8988T (cell line): Measurements from ENCODE around the gene ETV3.
"Not testable (repeated sequence)": the region's sequence is repeated elsewhere in the genome, so short reads cannot be mapped to it uniquely, and the experiment has no call there.

Experiments
- DNase-seq: peaks from one replicate; pipeline ENCODE4 v3.0.0; 2011

Gene ETV3

GRCh38 chr1:157138220-157139051 lies at the start of gene ETV3:
ETV3 (minus strand) TSS chr1:157138395; CDS start chr1:157136352, 2,043 bp downstream.
- DNase-seq, result peak; percentile 66

DNA sequence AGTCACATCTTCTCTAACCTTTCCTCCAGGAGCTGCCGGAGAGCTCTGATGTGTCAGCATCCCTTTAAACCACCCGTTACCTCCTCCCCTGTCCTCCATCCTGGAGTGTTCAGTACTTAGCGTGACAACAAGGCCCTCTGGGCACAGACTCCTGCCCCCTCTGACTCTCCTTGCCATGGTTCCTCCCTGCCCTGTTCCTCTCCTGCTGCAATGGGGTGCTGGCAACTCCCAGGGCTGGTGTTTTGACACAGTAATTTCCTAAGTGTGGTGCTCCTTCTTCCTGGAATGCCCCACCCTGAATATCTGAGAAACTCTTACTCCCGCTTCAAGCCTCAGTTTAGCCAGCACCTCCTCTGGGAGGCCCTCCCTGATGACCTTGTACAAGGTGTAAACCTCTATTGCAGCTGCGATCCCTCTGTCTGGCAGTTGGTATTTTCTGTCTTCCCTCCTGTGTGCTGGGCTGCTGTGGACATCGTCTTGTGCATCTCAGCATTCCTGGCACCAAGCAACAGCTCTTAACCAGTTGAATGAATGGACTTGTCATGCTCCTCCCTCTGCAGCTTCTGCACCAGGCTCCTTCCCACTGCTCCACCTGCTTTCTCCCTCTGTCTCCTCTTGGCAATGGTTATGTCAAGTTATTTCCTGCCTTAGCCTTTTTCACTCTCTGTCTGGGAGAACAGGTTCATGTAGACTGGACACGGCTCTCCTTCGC lies 48.2 kb upstream of the ETV3 start:
- DNase-seq, result no peak

GRCh38 chr1:157183870-157184269 lies 45.7 kb upstream of the ETV3 start:
- no peak for DNase-seq

- DNase-seq, result not testable (repeated sequence)
These were observed 44.2 kb upstream of the ETV3 start for GRCh38 chr1:157182371-157182770.

DNA sequence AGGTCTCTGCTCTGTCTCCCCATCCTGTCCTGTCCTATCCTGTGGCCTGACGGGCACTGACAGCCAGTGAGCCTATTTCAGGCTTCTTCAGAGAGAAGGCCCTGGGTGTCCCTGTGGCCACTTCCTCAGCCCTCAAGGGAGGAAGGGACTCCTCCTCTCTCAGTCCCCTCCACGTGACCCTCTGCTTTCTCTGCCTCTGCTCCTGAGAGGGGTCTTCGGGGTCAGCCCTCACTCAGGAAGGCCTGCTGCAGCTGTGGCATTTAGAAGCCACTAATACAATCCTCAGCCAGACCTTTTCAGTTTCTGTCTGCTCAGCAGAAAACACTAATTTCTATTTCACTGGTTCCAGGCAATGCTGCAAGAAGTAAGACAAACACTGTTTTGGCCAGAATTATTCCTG lies 43.6 kb upstream of the ETV3 start:
- no peak for DNase-seq

DNA sequence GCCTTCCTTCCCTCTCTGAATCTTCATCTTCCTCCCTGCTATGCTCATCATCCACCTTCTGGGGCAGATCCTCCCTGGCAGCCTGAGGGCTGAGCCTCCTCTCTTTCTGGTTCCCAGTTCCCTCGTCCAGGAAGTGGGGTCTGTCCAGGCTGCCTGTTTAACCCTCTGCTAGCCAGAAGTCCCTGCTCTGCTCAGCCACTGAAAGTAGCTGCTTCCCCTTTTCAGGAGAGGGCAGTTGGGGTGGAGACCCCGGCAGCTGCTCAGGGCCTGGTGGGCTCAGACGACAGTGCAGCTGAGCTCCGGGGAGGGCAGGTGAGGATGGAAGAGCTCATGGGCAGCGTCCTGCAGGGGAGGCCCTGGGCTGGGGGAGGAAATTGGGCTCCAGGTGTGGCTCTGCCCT lies 43.1 kb upstream of the ETV3 start:
- DNase-seq, result no peak

DNA sequence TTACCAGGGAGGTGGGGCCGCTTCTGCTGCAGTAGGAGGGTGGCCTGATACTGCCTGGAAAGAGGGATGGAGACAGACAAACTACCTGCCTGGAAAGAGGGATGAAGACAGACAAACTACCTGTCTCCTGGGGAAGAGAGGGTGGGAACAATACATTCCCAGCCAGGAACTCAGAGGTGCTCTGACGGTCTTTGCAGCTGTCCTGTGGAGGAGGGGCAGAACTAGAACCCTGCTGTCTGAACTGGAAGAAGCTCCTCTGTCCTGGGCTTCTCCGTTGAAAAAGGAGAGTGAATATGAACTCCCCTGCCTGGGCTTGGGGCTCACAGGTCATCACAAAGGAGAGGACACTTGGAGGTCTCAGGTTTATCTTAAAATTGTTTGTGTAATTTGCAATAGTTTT lies 40.3 kb upstream of the ETV3 start:
- no peak for DNase-seq

GRCh38 chr1:157177733-157178394 lies 39.7 kb upstream of the ETV3 start:
- no peak for DNase-seq

DNA sequence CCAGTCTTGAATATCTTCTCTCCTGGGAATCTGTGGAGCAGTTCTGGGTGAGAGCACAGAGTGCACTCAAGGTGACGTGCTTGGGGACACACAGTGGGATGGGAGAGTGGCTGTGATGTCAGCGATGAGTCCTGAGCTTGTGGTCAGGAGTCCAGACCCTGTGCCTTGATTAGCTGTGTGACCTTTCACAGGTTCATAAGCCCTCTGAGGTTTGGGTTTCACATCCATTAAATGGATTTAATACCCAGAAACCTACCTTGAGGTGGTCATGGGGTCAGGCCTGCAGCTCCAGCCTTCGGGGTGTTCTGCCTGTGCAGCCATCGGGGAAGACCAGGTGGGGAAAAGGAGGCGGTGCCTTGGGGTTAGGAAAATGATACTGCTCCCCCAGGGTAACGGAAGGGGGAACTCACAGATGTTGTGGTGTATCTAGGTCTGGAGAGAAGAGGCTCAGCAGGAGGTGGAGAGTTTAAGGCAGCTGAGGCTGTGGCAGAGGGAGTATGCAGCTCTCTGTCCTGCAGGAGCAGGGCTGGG lies 38.5 kb upstream of the ETV3 start:
- no peak for DNase-seq

DNA sequence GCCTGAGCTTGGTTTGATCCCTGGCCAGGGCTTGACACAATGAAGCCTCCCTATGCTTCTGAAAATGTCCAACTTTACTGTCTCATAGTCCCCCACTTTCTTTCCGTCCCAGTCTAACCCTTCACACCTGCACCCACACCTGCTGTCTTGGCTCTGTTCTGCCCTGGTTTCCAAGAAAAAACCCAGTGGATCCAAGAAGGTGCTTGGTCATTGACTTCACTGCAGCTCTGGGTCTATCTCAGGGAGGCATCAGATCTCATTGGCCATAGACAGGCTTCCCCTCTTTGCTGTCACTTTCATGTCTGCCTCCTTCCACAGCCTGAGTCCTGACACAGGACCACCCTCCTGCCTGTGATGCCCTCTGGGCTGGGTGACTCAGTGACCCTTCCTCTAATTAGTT lies 37.8 kb upstream of the ETV3 start:
- DNase-seq, result no peak

DNA sequence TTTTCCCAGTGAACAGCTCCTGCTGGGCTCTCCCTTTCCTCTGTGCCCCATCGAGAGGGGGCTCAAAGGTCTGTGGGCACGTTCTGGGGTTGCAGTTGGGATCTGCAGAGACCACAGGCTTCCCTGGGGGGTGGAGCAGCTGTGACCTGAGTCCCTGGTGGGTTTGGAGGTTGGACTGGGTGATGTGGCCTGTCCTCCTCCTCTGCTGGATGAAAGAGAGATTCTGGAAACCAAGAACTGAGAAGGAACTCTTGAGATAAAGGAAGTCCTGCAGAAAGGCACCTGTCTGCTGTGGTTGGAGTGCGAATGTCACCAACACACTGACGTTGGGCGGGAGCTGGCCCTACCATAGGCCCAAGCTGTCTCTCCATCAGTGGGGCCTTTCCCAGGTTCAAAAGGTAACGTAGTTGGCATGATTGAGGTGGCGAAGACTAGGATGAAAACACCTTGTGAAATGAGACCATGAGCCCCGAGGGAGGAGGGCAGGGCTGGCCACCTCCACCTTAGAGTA lies 35.8 kb upstream of the ETV3 start:
- DNase-seq, result no peak

DNA sequence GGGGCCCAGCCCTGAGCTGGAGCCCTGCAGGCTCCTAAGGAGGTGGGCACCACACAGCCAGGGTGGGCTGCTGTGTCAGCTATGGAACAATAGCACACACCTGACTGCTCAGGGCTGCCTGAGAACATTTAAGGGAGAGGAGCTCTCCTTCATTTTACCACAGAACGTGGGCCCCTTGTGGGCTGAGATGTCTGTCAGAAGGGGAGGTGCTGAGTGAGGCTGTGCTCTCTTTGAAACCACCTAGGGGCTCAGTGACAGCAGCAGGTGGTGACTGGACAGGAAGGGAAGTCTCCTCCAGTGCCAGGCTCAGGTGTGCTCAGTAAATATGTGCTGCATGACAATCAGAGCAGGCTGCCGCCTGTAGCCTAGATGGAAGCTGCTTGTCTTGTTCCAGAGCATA lies 35.0 kb upstream of the ETV3 start:
- DNase-seq, result not testable (repeated sequence)

- not testable (repeated sequence) for DNase-seq
These were observed 34.4 kb upstream of the ETV3 start for GRCh38 chr1:157172591-157172990.

DNA sequence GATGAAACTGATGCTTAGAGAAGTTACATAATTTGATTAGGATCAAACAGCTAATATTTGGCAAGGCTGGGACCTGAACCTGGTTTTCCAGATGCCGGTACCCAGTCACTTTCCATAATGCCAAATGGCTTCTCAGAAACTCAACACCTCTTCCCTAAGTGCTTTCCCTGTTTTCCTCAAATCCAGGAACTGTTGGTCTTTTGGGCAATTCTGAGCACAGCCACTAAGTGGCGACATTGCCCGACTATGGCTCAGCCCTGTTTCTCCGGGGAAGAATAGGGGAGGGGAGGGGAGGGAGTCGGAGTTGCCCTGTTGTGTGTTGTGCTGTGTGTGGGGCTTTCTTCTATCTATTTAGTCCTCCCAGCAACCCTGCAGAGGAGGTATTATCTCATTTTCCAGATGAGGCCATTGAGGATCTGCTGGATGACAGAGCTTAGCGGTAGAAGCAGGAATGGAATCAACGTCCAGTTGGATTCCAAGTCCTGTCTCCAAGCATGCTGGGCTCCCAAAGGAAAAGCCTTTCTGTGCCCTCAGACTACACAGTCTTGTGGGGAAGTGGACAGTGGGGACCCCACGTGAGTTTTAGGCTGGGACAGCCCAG lies 33.8 kb upstream of the ETV3 start:
- not testable (repeated sequence) for DNase-seq

DNA sequence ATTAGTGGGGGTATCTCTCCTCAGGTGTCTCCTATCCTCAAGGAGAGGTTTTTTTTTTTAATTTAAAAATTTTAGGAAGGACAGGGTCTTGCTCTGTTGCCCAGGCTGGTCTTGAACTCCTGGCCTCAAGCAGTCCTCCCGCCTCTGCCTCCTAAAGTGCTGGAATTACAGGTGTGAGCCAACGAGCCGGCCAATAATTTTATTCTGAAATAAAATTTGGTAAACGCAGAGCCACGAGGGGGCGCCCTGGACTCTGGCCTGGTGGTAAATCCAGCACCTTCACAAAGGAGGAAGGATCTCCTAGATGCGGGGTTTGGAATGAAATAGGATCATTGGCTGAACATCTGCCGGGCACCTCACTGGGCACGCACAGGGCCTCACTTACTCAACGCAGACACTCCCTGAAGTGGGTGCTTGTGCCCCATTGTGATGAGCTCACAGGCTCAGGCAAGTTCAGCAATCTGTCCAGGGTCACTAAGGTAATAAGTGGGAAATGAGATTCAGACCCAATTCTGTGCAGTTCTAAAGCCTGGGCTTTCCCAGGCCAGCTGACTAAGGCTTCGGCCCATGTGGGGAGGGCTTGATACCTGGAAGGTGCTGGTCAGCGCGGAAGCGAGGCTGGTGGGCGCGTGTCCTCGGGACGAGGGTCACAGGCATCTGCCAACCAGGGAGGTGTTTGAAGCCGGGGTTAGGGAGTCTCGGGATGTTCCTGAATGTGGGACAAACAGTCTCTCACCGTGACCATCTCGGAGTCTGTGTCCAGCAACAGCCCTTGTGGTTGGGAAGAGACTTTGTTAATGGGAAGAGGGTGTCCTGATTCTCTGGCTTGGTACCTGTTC lies 32.7 kb upstream of the ETV3 start:
- DNase-seq, result peak; percentile 45

DNA sequence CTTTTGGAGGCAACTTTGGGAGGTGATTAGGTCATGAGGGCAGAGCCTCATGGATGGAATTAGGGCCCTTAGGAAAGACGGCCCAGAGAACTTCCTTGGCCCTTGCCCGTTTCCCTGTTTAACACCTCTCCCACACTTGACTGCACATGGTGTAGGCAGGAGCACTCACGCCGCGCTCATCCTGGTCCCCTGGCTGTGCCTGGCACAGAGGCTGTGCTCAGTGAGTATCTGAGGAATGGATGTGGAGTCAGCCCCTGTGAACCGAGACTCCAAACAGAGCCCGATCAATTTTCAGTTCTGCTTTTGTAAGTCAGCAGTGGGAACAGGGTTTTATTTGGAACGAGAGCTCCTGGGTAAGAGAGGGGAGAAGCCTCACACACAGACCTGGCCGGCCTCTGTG lies 29.8 kb upstream of the ETV3 start:
- DNase-seq, result no peak

- no peak for DNase-seq
These were observed 29.2 kb upstream of the ETV3 start for GRCh38 chr1:157167437-157167836.

- DNase-seq, result no peak
These were observed 28.4 kb upstream of the ETV3 start for GRCh38 chr1:157166590-157166989.

DNA sequence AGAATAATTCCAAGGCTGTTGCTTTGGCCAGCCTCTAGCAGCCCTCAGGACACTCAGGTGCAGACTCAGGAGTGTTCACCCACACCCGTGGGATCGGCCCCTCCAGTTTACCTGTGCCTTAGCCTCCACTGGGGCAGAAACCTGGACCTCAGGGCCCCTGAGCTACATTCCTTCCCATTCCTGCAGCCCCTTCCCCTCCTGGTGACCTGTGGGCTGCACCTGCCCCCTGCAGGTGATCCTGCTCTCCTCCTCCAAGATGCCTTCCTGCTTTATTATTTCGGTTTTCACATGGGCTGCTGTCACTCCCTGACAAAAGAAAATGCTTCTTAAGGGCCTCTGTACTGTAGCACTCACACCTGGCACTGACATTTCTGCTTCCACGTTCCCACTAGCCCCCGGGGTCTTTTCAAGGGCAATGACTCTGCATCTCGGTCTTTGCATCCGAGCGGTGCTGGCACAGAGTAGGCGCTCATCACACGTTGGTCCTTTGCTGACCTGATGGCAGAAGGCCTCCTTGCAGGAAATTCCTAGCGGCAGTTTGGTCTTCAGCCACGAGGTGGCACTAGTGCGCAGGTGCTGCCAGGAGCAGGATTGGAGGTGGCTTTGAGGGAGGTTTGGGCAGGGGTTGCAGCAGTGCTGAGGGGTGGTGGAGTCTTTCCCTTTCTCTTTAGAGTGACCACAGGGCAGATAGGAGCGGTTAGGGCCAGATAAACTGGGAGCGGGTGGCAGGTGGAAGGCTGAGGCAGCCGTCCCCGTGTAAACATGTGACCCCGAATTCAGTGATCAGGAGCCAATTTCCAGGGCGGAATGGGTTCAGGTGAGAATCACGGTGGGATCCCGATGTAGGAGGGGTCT lies 25.3 kb upstream of the ETV3 start:
- peak; percentile 70 for DNase-seq

DNA sequence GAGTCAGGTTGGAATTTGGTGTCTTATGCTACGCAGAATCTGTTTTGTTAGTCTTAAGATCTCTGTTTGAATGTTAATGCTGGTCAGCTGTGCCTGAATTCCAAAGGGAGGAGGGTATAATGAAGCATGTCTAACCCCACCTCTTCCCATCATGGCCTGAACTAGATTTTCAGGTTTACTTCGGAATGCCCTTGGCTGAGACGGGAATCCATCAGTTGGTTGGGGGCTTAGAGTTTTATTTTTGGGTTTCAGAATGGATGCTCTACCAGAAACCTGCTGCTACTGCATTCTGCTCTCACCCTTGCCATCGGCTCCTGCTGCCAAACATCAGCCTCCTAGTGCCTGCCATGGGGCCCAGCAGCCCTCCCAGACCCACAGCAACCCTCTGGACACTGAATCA lies 24.1 kb upstream of the ETV3 start:
- no peak for DNase-seq

DNA sequence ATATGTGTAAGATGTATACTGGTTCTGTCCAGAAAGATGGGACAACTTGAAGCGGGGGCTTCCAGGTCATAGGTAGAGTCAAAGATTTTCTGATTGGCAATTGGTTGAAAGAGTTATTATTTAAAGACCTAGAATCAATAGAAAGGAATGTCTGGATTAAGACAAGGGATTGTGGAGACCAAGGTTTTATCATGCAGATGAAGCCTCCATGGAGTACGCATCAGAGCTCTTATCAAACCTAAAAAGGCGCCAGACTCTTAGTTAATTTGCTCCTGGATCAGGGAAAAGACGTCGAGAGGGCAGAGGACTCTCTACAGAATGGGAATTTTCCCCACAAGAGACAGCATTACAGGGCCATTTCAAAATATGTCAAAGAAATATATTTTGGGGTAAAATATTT lies 23.7 kb upstream of the ETV3 start:
- DNase-seq, result no peak
